Pons (tissue), 1 donor: ENCODE results near the gene MDFIC.

ENCODE experiments used
- DNase-seq: peaks from one replicate; pipeline ENCODE4 v3.0.0-alpha.2; 2016; ENCODE audit warnings: low spot score

MDFIC gene

GRCh38 chr7:114997487-114998404 is 75.9 kb downstream of the MDFIC start:
- no peak for DNase-seq

DNA sequence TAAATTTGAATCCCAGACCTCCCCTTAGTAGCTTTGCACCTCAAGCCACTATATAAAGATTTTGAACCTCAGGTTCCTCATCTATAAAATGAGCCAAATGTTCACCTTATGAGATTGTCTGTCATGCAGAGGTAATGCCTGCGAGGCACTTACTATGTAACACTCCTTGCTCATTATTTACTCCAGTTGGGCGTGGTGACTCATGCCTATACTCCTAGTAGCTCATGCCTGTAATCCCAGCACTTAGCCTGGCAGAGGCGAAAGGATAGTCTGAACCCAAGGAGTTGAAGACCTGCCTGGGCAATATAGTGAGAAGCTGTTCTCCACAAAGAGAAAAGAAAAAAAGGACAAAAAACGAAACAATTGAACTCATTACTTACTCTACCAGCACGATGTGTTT is 82.2 kb downstream of the MDFIC start:
- no peak for DNase-seq

- no peak for DNase-seq
Measured at GRCh38 chr7:115005251-115005650, 83.4 kb downstream of the MDFIC start.

- DNase-seq, result no peak
Measured at GRCh38 chr7:115005953-115006352, 84.1 kb downstream of the MDFIC start.

GRCh38 chr7:115007751-115008150 is 85.9 kb downstream of the MDFIC start:
- DNase-seq, result no peak

GRCh38 chr7:115008465-115009114 is 86.7 kb downstream of the MDFIC start:
- peak; percentile 13 for DNase-seq

DNA sequence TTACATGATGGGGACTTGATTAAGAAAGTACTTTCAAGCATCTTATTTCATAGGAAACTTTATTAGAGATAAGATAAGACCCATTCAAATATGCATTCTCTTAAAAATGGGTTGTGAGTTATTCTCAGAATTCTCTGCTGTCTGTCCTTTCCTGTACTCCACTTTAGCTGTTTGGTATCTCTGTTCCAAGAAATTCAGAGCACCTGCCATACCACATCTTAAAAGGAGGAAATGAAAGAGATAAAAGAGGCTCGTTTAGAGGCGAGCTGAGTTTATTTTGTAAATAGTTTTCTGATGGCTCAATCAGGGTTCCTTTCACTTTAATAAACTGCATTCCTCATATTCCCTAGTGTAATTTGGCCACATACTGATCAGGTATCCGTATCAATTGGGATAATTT is 87.2 kb downstream of the MDFIC start:
- DNase-seq, result no peak

DNA sequence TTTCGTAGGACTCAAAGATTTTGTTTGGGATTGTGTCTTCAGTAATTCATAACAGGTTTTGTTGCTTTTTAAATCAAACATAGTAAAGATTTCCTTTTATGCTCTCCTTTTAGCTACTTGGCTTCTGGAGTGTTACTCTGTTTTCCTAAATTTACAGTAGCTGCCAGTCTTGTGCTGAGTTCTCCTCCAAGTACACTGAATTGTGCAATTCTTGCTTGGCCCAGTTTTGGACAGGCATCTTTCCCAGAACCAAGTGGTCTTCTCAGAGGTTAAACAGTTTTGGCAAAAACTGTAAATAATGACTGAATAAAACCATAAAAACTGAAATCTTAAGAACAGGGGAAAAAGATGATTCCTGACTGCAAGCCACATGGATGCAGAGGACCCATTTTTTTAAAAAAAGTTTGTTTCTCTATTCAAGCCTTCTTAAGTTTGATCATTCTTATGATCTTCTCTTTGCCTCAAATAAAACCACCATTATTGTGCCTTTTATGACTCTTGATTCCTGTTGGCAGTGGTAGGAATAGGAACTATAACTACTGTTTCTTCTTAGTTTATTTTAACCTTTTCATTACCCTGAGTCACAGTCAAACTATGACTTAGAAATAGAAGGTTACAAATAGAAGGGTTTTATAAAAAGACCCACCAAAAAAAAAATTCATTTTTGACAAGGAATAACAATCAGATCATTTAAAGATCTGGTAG is 88.0 kb downstream of the MDFIC start:
- peak; percentile 9 for DNase-seq

- DNase-seq, result no peak
Measured at GRCh38 chr7:115010441-115010820, 88.5 kb downstream of the MDFIC start.

DNA sequence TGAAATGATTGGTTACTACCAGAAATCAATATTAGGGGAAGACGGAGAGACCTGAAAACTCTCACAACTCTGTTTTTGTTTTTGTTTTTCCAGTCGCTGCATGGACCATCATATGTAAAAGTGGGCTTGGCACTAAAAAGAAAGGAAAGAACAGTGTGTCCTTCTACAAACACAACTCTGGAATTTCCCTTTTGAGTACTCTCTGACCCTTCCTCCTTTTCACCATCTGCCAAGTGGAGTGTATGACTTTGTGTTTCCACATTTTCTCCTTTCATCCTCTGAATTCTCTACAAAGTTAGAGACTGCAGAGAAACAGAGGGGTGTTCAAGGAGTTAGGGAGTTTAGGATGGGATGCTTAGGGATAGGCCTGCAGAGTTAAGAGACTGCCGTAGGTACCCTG is 92.0 kb downstream of the MDFIC start:
- no peak for DNase-seq

- no peak for DNase-seq
Measured at GRCh38 chr7:115014794-115015193, 92.9 kb downstream of the MDFIC start.

DNA sequence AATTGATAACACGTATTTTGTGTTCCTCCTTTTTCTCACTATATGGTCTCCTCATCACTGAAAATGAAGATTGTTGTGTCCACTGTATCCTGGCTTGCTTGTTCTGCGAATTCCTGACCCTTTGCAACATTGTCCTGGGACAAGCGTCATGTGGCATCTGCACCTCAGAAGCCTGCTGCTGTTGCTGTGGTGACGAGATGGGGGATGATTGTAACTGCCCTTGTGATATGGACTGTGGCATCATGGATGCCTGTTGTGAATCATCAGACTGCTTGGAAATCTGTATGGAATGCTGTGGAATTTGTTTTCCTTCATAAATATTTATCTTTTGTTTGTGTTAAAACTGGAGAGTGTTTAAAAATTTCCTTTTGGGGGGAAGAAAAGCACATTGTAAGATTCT is 93.7 kb downstream of the MDFIC start:
- DNase-seq, result no peak

DNA sequence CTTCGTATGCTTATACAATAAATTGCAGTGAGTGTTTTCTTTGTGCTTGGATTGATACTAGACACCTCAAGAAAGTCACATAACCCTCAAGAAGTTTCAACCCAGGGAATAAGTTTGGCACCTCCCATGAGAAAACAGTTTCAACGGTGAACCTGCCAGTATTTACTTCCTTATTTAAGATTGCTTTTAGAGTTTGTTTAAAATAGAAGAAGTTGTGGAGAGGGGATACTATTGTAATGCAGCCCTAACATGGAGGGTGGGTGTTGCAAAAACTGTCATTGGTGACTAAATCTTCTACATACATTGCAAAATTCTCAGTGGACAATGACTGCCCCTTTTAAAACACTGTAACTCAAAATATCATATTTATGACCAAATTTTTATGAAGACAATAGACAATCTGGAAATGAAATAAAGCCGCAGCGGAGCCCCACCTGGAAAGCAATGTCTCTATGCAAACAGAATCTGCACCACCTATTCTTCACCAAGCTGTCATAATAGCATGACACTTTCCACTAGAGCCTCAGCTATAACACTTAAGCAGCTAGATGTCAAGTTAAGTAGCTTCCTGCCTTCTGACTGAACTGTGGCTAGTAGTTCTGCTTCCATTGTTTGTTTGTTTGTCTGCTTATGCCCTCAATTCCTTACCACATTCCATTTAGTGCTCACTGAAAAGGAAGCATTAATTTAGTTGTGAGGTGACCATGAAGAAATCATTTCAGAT is 98.2 kb downstream of the MDFIC start:
- no peak for DNase-seq

GRCh38 chr7:115023219-115023618 is 101.3 kb downstream of the MDFIC start:
- DNase-seq, result no peak

- no peak for DNase-seq
Measured at GRCh38 chr7:115024276-115024675, 102.4 kb downstream of the MDFIC start.

- no peak for DNase-seq
Measured at GRCh38 chr7:115032715-115033703, 111.1 kb downstream of the MDFIC start.

GRCh38 chr7:115033917-115034459 is 112.1 kb downstream of the MDFIC start:
- no peak for DNase-seq

- no peak for DNase-seq
Measured at GRCh38 chr7:115034515-115034914, 112.6 kb downstream of the MDFIC start.

- DNase-seq, result no peak
Measured at GRCh38 chr7:115037128-115037802, 115.4 kb downstream of the MDFIC start.

DNA sequence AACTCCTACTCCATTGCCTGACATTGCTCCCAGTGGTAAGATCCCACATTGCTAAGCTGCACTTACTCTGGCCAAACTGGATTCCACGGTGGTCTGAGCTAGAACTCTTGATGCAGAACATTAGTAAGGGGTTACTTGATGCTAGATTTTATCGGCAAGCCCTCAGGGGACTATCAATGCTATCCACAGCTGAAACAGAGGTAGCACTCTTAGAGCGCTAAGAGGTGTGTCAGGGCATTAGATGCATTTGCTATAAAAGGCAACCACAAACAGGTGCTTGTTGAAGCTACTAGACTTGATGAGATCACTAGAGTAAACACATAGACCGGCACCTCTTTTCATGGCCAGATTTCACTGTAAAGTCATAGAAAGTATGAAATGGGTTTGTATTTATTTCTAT is 116.3 kb downstream of the MDFIC start:
- no peak for DNase-seq
